Measurements from ENCODE around the gene WDHD1.
A peak's percentile ranks its signal among the peaks of the same experiment; 100 is the strongest.
"Not testable (repeated sequence)": the region's sequence is repeated elsewhere in the genome, so short reads cannot be mapped to it uniquely, and the experiment has no call there.

The WDHD1 gene

GRCh38 chr14:55043528-55043927 lies 16.6 kb upstream of the WDHD1 start:
- no peak overlapping the region for H3K9ac ChIP-seq (ENCODE audit: low read depth, low read length)
- H3K27me3 ChIP-seq (ENCODE audit: control insufficient read depth, insufficient read depth, low read length) = no peaks in the 10 kb centered on the region
- peaks cover 17% of the 10 kb centered on the region for H3K36me3 ChIP-seq (ENCODE audit: insufficient read depth, low read length)
- H3K9me3 ChIP-seq (replicated peaks; ENCODE audit: low read length) = no peaks in the 10 kb centered on the region
- no peak overlapping the region for H3K4me2 ChIP-seq (ENCODE audit: low read length)
- H3K4me1 ChIP-seq (ENCODE audit: control insufficient read depth, insufficient read depth, low read length) = peaks cover 7% of the 10 kb centered on the region
- no peak overlapping the region for H3K4me3 ChIP-seq (ENCODE audit: low read length)

GRCh38 chr14:55038708-55039107 lies 11.8 kb upstream of the WDHD1 start:
- Histone ChIP-seq H3K4me2 (ENCODE audit: low read length) (no peak overlapping the region), H3K9ac (ENCODE audit: low read depth, low read length) (no peak overlapping the region), H3K4me3 (ENCODE audit: low read length) (no peak overlapping the region), H3K27me3 (ENCODE audit: control insufficient read depth, insufficient read depth, low read length) (no peaks in the 10 kb centered on the region), H3K4me1 (ENCODE audit: control insufficient read depth, insufficient read depth, low read length) (peaks cover 8% of the 10 kb centered on the region), H3K9me3 (replicated peaks; ENCODE audit: low read length) (no peaks in the 10 kb centered on the region), H3K36me3 (ENCODE audit: insufficient read depth, low read length) (peaks cover 16% of the 10 kb centered on the region)

GRCh38 chr14:55037995-55038394 lies 11.1 kb upstream of the WDHD1 start:
- not testable (repeated sequence) for H3K27me3 ChIP-seq (ENCODE audit: control insufficient read depth, insufficient read depth, low read length); H3K9ac ChIP-seq (ENCODE audit: low read depth, low read length); H3K4me2 ChIP-seq (ENCODE audit: low read length); H3K4me3 ChIP-seq (ENCODE audit: low read length); H3K36me3 ChIP-seq (ENCODE audit: insufficient read depth, low read length); H3K9me3 ChIP-seq (replicated peaks; ENCODE audit: low read length)
- H3K4me1 ChIP-seq (ENCODE audit: control insufficient read depth, insufficient read depth, low read length) = peaks cover 11% of the 10 kb centered on the region

- H3K27me3 ChIP-seq (ENCODE audit: control insufficient read depth, insufficient read depth, low read length) = no peaks in the 10 kb centered on the region
- H3K4me2 ChIP-seq (ENCODE audit: low read length) = no peak overlapping the region
- peaks cover 17% of the 10 kb centered on the region for H3K4me1 ChIP-seq (ENCODE audit: control insufficient read depth, insufficient read depth, low read length)
- H3K36me3 ChIP-seq (ENCODE audit: insufficient read depth, low read length) = peaks cover 8% of the 10 kb centered on the region
- H3K4me3 ChIP-seq (ENCODE audit: low read length) = no peak overlapping the region
- no peak overlapping the region for H3K9ac ChIP-seq (ENCODE audit: low read depth, low read length)
- no peaks in the 10 kb centered on the region for H3K9me3 ChIP-seq (replicated peaks; ENCODE audit: low read length)
These were observed 4.3 kb upstream of the WDHD1 start for GRCh38 chr14:55031190-55031589.

- H3K27me3 ChIP-seq (ENCODE audit: control insufficient read depth, insufficient read depth, low read length) = no peaks in the 10 kb centered on the region
- no peaks in the 10 kb centered on the region for H3K9me3 ChIP-seq (replicated peaks; ENCODE audit: low read length)
- peaks cover 23% of the 10 kb centered on the region for H3K4me1 ChIP-seq (ENCODE audit: control insufficient read depth, insufficient read depth, low read length)
- H3K4me2 ChIP-seq (ENCODE audit: low read length) = peak overlapping the region; percentile 95
- H3K4me3 ChIP-seq (ENCODE audit: low read length) = peak overlapping the region; percentile 96
- no peaks in the 10 kb centered on the region for H3K36me3 ChIP-seq (ENCODE audit: insufficient read depth, low read length)
- H3K9ac ChIP-seq (ENCODE audit: low read depth, low read length) = peak overlapping the region; percentile 92
These were observed 1.6 kb upstream of the WDHD1 start for GRCh38 chr14:55028476-55028875.

- H3K4me3 ChIP-seq (ENCODE audit: low read length) = peak overlapping the region; percentile 96
- peak overlapping the region; percentile 92 for H3K9ac ChIP-seq (ENCODE audit: low read depth, low read length)
- H3K9me3 ChIP-seq (replicated peaks; ENCODE audit: low read length) = no peaks in the 10 kb centered on the region
- peaks cover 23% of the 10 kb centered on the region for H3K4me1 ChIP-seq (ENCODE audit: control insufficient read depth, insufficient read depth, low read length)
- H3K4me2 ChIP-seq (ENCODE audit: low read length) = peak overlapping the region; percentile 95
- no peaks in the 10 kb centered on the region for H3K27me3 ChIP-seq (ENCODE audit: control insufficient read depth, insufficient read depth, low read length)
- H3K36me3 ChIP-seq (ENCODE audit: insufficient read depth, low read length) = no peaks in the 10 kb centered on the region
These were observed 1.2 kb upstream of the WDHD1 start for GRCh38 chr14:55028066-55028465.

GRCh38 chr14:55026441-55026792 lies 482 bp downstream of the WDHD1 start:
- Histone ChIP-seq H3K4me2 (ENCODE audit: low read length) (peak overlapping the region; percentile 95), H3K4me1 (ENCODE audit: control insufficient read depth, insufficient read depth, low read length) (peaks cover 23% of the 10 kb centered on the region), H3K9me3 (replicated peaks; ENCODE audit: low read length) (no peaks in the 10 kb centered on the region), H3K4me3 (ENCODE audit: low read length) (peak overlapping the region; percentile 96), H3K9ac (ENCODE audit: low read depth, low read length) (peak overlapping the region; percentile 92), H3K27me3 (ENCODE audit: control insufficient read depth, insufficient read depth, low read length) (no peaks in the 10 kb centered on the region), H3K36me3 (ENCODE audit: insufficient read depth, low read length) (no peaks in the 10 kb centered on the region)

GRCh38 chr14:55025948-55026347 lies 951 bp downstream of the WDHD1 start:
- Histone ChIP-seq H3K36me3 (ENCODE audit: insufficient read depth, low read length) (no peaks in the 10 kb centered on the region), H3K9me3 (replicated peaks; ENCODE audit: low read length) (no peaks in the 10 kb centered on the region), H3K4me1 (ENCODE audit: control insufficient read depth, insufficient read depth, low read length) (peaks cover 23% of the 10 kb centered on the region), H3K4me2 (ENCODE audit: low read length) (peak overlapping the region; percentile 95), H3K27me3 (ENCODE audit: control insufficient read depth, insufficient read depth, low read length) (no peaks in the 10 kb centered on the region), H3K9ac (ENCODE audit: low read depth, low read length) (peak overlapping the region; percentile 92), H3K4me3 (ENCODE audit: low read length) (peak overlapping the region; percentile 96)

GRCh38 chr14:55024365-55024764 lies 2.5 kb downstream of the WDHD1 start:
- H3K4me1 ChIP-seq (ENCODE audit: control insufficient read depth, insufficient read depth, low read length) = peaks cover 22% of the 10 kb centered on the region
- H3K36me3 ChIP-seq (ENCODE audit: insufficient read depth, low read length); H3K4me2 ChIP-seq (ENCODE audit: low read length); H3K9ac ChIP-seq (ENCODE audit: low read depth, low read length); H3K27me3 ChIP-seq (ENCODE audit: control insufficient read depth, insufficient read depth, low read length); H3K9me3 ChIP-seq (replicated peaks; ENCODE audit: low read length); H3K4me3 ChIP-seq (ENCODE audit: low read length): not testable (repeated sequence)

GRCh38 chr14:55019968-55020554 lies 6.8 kb downstream of the WDHD1 start:
- no peak overlapping the region for H3K4me3 ChIP-seq (ENCODE audit: low read length)
- no peaks in the 10 kb centered on the region for H3K4me1 ChIP-seq (ENCODE audit: control insufficient read depth, insufficient read depth, low read length)
- H3K9me3 ChIP-seq (replicated peaks; ENCODE audit: low read length) = no peaks in the 10 kb centered on the region
- no peak overlapping the region for H3K9ac ChIP-seq (ENCODE audit: low read depth, low read length)
- H3K4me2 ChIP-seq (ENCODE audit: low read length) = no peak overlapping the region
- no peaks in the 10 kb centered on the region for H3K36me3 ChIP-seq (ENCODE audit: insufficient read depth, low read length)
- no peaks in the 10 kb centered on the region for H3K27me3 ChIP-seq (ENCODE audit: control insufficient read depth, insufficient read depth, low read length)

GRCh38 chr14:55015006-55015405 lies 11.9 kb downstream of the WDHD1 start:
- peaks cover 10% of the 10 kb centered on the region for H3K36me3 ChIP-seq (ENCODE audit: insufficient read depth, low read length)
- H3K9ac ChIP-seq (ENCODE audit: low read depth, low read length) = no peak overlapping the region
- H3K4me1 ChIP-seq (ENCODE audit: control insufficient read depth, insufficient read depth, low read length) = no peaks in the 10 kb centered on the region
- H3K9me3 ChIP-seq (replicated peaks; ENCODE audit: low read length) = no peaks in the 10 kb centered on the region
- no peaks in the 10 kb centered on the region for H3K27me3 ChIP-seq (ENCODE audit: control insufficient read depth, insufficient read depth, low read length)
- H3K4me2 ChIP-seq (ENCODE audit: low read length) = no peak overlapping the region
- H3K4me3 ChIP-seq (ENCODE audit: low read length) = no peak overlapping the region

GRCh38 chr14:55005071-55005470 lies 21.8 kb downstream of the WDHD1 start:
- peaks cover 5% of the 10 kb centered on the region for H3K36me3 ChIP-seq (ENCODE audit: insufficient read depth, low read length)
- no peak overlapping the region for H3K9ac ChIP-seq (ENCODE audit: low read depth, low read length)
- no peaks in the 10 kb centered on the region for H3K27me3 ChIP-seq (ENCODE audit: control insufficient read depth, insufficient read depth, low read length)
- H3K4me3 ChIP-seq (ENCODE audit: low read length) = no peak overlapping the region
- H3K4me1 ChIP-seq (ENCODE audit: control insufficient read depth, insufficient read depth, low read length) = no peaks in the 10 kb centered on the region
- H3K9me3 ChIP-seq (replicated peaks; ENCODE audit: low read length) = no peaks in the 10 kb centered on the region
- no peak overlapping the region for H3K4me2 ChIP-seq (ENCODE audit: low read length)

All from skeletal muscle satellite cell (primary cell).